ENCODE measurements around the gene TSC22D2. TPM values are rescaled to one million over a fixed set of nuclear protein-coding genes. Genes with fewer than 3 reads are reported as not detected.
A peak's percentile ranks its signal among the peaks of the same experiment; 100 is the strongest.

TSC22D2 gene
- total and polyA plus RNA-seq, 2 of the 8 experiments (the other 6 are each of a cell fraction or from before 2014, with no cell fraction given): 3.4 to 27.6 TPM

DNA sequence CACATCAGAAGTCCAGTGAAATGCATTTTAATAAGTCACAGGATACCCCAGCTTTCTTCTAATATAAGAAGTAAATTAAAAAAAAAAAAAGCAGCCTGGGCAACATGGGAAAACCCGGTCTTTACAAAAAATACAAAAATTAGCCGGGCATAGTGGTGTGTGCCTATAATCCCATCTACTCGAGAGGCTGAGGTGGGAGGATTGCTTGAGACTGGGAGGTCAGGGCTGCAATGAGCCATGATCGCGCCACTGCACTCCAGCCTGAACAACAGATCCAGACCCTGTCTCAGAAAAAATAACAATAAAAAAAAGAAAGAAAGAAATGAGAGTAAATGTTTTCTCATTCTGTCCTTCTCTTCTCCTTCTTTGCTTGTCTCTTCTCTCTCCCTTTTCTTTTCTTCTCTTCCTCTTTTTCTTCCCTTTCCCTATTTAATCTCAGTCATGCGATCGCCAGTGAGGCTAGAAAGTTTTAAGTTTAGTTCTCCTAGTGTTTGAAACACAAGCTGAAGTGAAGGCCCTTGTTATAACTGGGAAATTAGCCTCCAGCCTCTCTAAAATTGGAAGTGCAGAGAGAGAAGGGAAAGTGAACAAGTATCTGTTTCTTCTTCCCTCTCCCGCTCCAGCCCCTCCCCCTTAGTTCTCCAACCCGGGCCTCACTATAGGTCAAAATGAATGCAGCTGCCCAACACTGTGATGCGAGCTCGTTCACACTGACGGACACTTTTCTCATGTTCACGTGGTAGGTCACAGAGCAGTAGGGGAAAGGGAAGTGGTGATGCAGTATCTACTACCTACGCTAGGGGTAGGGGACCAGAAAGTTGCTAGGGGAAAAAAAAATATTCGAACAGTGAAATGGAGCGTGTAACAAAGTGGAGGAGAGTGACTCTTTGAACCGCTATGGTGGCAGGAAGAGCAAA, 23.5 kb upstream of the TSC22D2 start:
- Histone ChIP-seq H2BK12ac (ENCODE audit: low read depth, low read length) (no peak overlapping the region), H3K23me2 (ENCODE audit: low read depth, low read length) (no peaks in the 10 kb centered on the region; the same call in 1 of the 2 replicates), H3K27ac (ENCODE audit: low read depth, low read length) (no peak overlapping the region), H4K20me1 (replicated peaks in 1 of 2; ENCODE audit: control insufficient read depth in 1 of 2, insufficient read depth in 2 of 2, low read length in 2 of 2) (no peaks in the 10 kb centered on the region), H2AK5ac (ENCODE audit: low read depth, low read length) (no peak overlapping the region), H3K9ac (replicated peaks in 1 of 4; ENCODE audit: extremely low read depth in 1 of 4, low read depth in 3 of 4, low read length in 3 of 4) (no peak overlapping the region; a peak in 1 of 7 replicates), H3K18ac (ENCODE audit: extremely low read depth, low read length) (no peak overlapping the region), H2BK15ac (ENCODE audit: low read length) (no peak overlapping the region), H3K56ac (replicated peaks; ENCODE audit: insufficient read length, low read depth, low read length) (no peak overlapping the region), H3K4me2 (ENCODE audit: insufficient read depth in 1 of 2, low read depth in 2 of 2, low read length in 2 of 2) (peak overlapping the region; percentile 31 to 70), H2AFZ (ENCODE audit: low read length) (peak overlapping the region; percentile 37), H3K79me2 (ENCODE audit: control insufficient read depth in 1 of 2, insufficient read depth in 2 of 2, low read length in 2 of 2) (no peaks in the 10 kb centered on the region), H3K4me3 (ENCODE audit: extremely low read depth in 1 of 4, insufficient read depth in 2 of 4, low read depth in 3 of 4, low read length in 4 of 4) (no peak overlapping the region), H3K4me1 (replicated peaks in 1 of 4; ENCODE audit: control insufficient read depth in 3 of 4, insufficient read depth in 4 of 4, low read length in 3 of 4) (peaks cover 0 to 6% (median 1%) of the 10 kb centered on the region in 4 experiments; a peak in 4 of 7 replicates), H2BK20ac (ENCODE audit: low read length) (no peak overlapping the region; the same call in 1 of the 2 replicates), H4K8ac (ENCODE audit: extremely low read depth, insufficient read depth, low read length) (no peak overlapping the region), H2BK120ac (replicated peaks; ENCODE audit: low read depth, low read length) (no peak overlapping the region), H3K4ac (replicated peaks; ENCODE audit: insufficient read length, low read depth, low read length) (no peak overlapping the region), H4K5ac (ENCODE audit: insufficient read length, low read depth, low read length) (no peak overlapping the region), H3K79me1 (ENCODE audit: low read depth, low read length) (no peaks in the 10 kb centered on the region), H3K36me3 (ENCODE audit: control insufficient read depth in 2 of 4, insufficient read depth in 4 of 4, low read length in 3 of 4) (no peaks in the 10 kb centered on the region), H3K27me3 (replicated peaks in 1 of 4; ENCODE audit: control insufficient read depth in 3 of 4, extremely low read depth in 1 of 4, insufficient read depth in 3 of 4, low read length in 3 of 4) (no peaks in the 10 kb centered on the region), H3K9me3 (ENCODE audit: insufficient read depth in 2 of 2, low read depth in 1 of 2, low read length in 1 of 2) (no peaks in the 10 kb centered on the region), H3K23ac (ENCODE audit: insufficient read length) (no peak overlapping the region), H3K14ac (ENCODE audit: insufficient read length) (no peak overlapping the region), H2BK5ac (ENCODE audit: low read depth, low read length) (no peak overlapping the region), H4K91ac (replicated peaks; ENCODE audit: insufficient read length, low read length) (no peak overlapping the region)
- DNase-seq (ENCODE audit: low read depth in 1 of 2, low spot score in 2 of 2) (no peak), FAIRE-seq (peak; percentile 71)
- ChIA-PET POLR2A (ENCODE audit: partially characterized antibody) (interaction anchor here (0.8 to 1.6 kb wide), 7 partner anchors 12 to 162 kb away, joined by 3 to 11 read pairs (median 3); partner anchors contain the start of genes SERP1 and TSC22D2), CTCF (ENCODE audit: partially characterized antibody) (interaction anchor here (0.8 to 1.7 kb wide), 16 partner anchors 8 to 159 kb away, joined by 3 to 10 read pairs (median 4); no protein-coding TSS in a partner anchor)
- WGBS, 2 experiments (ENCODE audit: extremely low coverage in 1 of 2, insufficient coverage in 1 of 2, insufficient read length in 1 of 2, insufficient replicate concordance in 2 of 2, low coverage in 1 of 2, low lambda C conversion rate in 2 of 2, missing lambda C conversion rate in 1 of 2): 59% methylated on average over 17 of the region's 17 CpGs; no CpG with 5 or more reads in 1 of the 2 experiments
- TF ChIP-seq SP1 (IDR thresholded peaks at IDR 0.05; ENCODE audit: low read depth, low read length): no peak
- no peak for TF ChIP-seq TEAD4 (IDR thresholded peaks at IDR 0.05; ENCODE audit: low read depth, low read length)
- no peak for TF ChIP-seq CBX8 (IDR thresholded peaks at IDR 0.05; ENCODE audit: borderline replicate concordance, low read depth, low read length)
- no peak for TF ChIP-seq EGR1 (IDR thresholded peaks at IDR 0.05; ENCODE audit: borderline replicate concordance, low read depth, low read length)
- no peak for TF ChIP-seq EP300 (IDR thresholded peaks at IDR 0.05; ENCODE audit: borderline replicate concordance in 1 of 2, low read depth in 2 of 2, low read length in 2 of 2)
- TF ChIP-seq POLR2A (IDR thresholded peaks at IDR 0.05; ENCODE audit: control extremely low read depth in 1 of 2, low read depth in 2 of 2, low read length in 2 of 2): no peak
- no peak for TF ChIP-seq YY1 (IDR thresholded peaks at IDR 0.05; ENCODE audit: low read depth, low read length)
- TF ChIP-seq CREB1 (IDR thresholded peaks at IDR 0.05): peak; percentile 54; the same call in 1 of the 2 replicates
- TF ChIP-seq FOSL1 (IDR thresholded peaks at IDR 0.05; ENCODE audit: insufficient read depth, low read depth, low read length): no peak
- TF ChIP-seq NANOG (IDR thresholded peaks at IDR 0.05; ENCODE audit: insufficient read depth, low read depth, low read length, poor library complexity, severe bottlenecking): no peak
- TF ChIP-seq CTBP2 (IDR thresholded peaks at IDR 0.05; ENCODE audit: borderline replicate concordance, insufficient read depth, insufficient read length, low read length): no peak

Measured in H1 (cell line).